ENCODE results near the gene CACNB2. TPM values are rescaled to one million over a fixed set of nuclear protein-coding genes. Genes with fewer than 3 reads are reported as not detected.

The CACNB2 gene
- 1.2 TPM for polyA plus RNA-seq (ENCODE audit: insufficient read length)

DNA sequence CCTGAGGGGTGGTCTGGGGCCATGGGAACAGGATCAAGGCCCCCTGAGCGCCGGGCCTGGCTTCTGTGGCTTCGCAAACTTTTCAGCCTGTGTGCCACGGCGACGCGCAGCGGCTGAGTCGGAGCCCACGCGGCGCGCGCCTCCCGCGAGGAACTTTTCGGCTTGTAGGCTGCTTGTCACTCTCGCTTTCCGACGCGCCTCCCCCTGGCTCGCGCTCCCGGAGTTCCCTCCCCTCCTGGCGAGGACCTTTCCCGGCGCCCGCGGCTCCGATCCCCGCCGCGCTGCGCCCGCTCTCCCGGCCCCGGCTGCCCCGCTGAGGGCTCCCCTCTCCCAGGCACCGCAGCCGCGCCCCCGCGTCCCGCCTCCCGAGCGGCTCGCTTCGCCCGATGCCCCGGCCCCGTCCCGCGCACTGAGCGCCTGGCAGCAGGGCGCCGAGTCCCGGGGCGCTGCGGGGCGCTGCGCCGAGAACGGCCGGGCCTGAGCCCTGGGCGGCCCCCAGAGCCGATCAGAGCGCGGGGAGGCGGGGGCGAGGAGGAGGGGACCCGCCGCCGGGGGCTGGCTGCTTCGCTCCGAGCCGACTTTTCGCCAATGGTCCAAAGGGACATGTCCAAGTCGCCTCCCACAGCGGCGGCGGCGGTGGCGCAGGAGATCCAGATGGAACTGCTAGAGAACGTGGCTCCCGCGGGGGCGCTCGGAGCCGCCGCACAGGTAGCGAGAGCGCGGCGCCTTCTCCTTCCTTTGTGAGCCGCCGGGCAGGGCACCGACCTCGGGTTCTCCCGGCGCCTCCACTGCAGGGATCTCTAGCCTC is at the start of gene CACNB2:
CACNB2 (plus strand) TSS at position 276 of the 808 bp plus-strand sequence.
- DNase-seq: peak; percentile 84

- DNase-seq: no peak
Observed at GRCh38 chr10:18094332-18094731, 45.9 kb upstream of the CACNB2 start.

DNA sequence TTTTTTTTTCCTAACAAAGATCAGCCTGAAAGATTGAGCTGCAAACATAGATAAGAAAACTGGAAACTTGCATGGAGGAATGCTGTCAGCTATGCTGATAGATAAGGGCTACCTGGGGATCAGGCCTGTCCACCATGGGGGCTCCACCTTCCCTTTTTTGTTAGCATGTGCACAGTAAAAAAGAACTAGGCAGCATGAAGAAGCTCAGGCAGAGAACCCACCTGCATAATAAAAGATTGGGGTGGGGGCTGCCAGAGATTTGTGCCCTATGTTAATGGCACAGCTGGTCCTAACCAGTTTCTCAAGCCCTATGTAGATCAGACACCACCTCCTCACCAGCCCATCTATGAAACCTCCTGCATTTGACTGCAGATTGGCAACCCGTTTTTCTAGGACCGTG is 45.4 kb upstream of the CACNB2 start:
- no peak for DNase-seq

GRCh38 chr10:18097524-18097923 is 42.7 kb upstream of the CACNB2 start:
- DNase-seq: no peak

DNA sequence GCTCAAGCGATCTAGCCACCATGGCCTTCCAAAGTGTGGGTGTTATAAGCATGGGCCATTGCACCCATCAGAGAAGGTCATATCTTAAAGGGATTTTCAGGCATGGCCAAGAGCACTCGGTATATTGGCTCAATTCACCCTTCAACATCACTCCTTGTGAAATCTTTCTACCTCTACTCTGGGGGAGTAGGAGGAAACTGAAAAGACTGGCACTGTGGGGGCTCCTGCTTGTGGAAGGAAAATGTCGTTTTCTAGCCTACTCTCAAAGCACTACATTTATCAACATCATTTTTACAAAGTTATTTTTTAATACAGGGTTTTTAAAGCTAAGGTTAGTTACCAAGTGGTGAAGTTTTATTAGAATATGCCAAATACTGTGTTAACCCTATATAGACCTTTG is 42.0 kb upstream of the CACNB2 start:
- no peak for DNase-seq

DNA sequence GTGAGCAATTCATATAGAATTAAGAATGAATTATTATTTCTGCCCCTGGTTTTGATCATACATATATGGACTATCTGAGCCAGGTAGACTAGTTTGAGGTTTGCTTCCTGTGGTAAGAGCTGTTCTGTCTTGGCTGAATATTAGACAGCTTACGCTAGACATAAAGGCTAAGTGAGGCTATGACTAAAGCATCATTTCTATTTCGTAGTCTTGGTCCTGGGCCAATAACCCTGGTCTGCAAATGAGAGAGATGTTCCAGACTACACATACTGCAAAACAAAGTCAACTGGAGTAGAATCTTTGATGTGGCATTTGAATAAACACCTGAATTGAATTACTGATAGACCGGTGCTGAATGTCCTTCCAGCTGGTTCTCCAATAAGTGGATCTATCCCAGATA is 40.8 kb upstream of the CACNB2 start:
- DNase-seq: no peak

GRCh38 chr10:18100669-18101068 is 39.6 kb upstream of the CACNB2 start:
- no peak for DNase-seq

DNA sequence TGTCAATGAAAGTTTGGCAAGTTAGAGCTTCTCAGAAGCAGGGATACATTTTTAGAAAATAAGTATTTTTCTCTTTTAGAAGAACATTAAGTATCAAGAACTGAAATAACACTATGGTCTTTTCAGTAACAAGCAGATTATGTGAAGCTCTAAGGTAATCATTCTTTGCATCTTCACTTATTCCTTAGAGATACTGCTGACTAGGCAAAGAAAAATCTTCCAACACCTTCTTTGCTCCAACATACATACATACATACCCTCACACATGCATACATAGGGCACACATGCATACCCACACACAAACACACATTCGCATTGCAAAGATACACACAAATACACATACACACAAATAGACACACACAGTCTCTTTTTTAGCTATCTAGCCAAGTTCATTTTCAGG is 37.8 kb upstream of the CACNB2 start:
- DNase-seq: no peak

DNA sequence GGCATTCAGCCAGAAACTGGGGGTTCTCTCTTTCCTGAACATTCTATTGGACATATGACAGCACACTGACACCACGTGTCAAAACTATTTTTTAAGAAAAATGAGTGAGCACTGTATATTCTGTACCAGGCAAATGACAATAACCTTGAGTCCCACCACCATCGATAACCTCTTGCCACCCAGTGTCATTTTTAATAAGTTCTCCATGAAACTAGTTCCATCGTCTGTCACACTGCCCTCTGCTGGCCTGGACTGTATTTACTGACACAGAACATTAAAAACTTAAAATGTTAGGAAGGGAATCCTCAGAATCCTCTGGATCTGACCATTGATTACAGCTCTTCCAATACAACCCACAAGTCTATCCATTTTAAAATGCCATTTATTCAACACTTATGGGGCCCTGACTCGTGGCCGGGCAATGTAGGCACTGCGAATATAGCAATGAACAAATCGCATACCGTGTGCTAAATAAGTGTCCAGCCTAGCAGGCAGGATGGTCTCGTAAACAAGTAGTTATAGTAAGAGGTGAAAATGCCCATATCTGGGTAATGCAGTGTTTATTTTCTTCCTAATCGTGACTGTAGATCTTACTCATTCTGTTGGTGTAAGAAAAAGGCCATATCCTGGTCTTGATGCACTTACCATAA is 35.9 kb upstream of the CACNB2 start:
- peak; percentile 25 for DNase-seq

- DNase-seq: no peak
Observed at GRCh38 chr10:18109341-18109870, 30.8 kb upstream of the CACNB2 start.

DNA sequence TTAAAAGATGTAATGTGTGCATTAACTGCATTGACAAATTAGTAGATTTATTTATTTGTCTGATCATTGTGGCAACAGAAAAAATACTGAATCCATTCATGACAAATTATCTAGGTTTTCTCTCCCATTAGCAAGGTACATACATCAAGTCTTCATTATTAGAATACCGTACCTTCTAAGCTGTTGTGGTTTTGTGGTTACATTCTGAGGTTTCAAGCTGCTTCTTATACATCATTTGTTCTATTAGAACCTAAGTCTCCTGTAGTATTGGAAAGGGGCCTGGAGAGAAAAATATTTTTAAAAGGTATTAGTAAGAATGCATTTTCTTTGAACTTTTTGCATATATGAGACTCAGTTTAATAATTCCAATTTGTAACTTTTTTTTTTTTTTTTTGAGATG is 26.3 kb upstream of the CACNB2 start:
- DNase-seq: no peak

- no peak for DNase-seq
Observed at GRCh38 chr10:18117276-18117675, 22.9 kb upstream of the CACNB2 start.

GRCh38 chr10:18122753-18123152 is 17.5 kb upstream of the CACNB2 start:
- no peak for DNase-seq

DNA sequence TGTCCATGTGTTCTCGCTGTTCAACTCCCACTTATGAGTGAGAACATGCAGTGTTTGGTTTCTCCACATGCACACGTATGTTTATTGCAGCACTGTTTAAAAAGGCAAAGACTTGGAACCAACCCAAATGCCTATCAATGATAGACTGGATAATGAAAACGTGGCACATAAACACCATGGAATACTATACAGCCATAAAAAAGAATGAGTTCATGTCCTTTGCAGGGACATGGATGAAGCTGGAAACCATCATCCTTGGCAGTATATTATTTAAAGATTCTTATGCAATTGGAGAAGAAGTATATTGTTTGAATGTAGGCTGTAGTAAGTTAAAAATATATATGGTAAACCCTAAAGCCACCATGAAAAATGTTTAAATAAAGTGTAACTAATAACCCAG is 7.2 kb upstream of the CACNB2 start:
- no peak for DNase-seq

GRCh38 chr10:18134509-18134908 is 5.7 kb upstream of the CACNB2 start:
- no peak for DNase-seq

DNA sequence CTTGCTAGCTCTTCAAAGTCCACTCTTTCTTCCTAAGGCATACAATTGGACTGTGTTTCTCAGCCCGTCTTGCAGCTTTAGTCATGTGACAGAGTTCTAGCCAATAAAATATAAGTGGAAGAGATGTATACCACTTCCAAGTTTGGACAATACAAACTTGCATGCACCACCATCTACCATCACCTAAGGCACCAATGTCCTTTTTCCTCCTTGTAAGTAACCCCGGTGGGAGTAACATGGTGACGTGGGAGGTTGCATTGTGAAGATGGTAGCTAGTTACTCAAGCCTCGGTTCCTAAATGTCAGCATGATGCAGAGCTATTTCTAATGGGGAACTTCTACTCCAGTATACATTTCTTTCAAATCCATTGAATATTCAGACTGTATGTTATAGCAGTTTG is 5.3 kb upstream of the CACNB2 start:
- DNase-seq: no peak

- no peak for DNase-seq
Observed at GRCh38 chr10:18136073-18136791, 4.0 kb upstream of the CACNB2 start.

- DNase-seq: no peak
Observed at GRCh38 chr10:18137111-18137510, 3.1 kb upstream of the CACNB2 start.

DNA sequence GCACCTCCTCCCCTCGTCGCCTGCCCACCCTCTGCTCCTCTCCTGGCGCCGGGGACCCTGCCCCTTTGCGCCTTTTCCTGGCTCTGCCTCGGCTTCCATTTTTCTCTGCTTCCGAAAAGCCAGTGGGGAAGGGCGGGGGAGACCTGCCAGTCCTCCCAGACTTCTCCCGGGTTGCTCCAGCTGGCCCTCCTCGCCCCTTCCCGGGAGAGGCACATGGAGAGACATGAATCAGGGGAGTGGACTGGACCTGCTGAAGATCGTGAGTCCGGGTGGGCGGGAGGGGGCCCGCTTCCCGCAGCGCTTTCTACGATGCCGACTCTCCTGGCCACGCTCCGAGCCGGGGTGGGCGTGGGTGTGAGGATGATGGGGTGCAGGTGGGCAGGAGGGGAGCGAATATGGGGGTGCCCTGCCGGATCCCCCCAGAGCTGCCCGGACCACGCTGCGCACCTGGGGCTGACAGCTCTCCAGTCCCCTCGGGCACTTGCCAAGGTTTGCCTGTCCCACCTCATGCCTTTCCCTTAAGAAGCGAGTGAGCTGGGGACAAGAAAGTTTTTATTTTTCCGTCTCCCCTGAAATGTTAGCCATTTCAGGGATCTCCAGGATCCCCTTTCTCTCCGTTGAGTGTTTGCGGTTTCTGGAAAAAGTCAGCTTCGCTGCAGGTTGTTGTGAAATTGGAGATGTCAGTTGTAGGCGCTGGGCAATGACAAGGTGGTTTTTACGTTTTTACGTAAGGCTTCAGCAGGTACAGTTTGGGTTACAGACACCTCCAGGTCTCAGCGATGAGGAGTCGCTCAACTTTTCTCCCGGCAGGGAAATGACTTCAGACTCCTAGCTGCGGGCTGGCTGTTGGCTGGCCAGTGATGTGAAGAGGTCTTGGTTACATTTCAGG is 977 bp downstream of the CACNB2 start:
- DNase-seq: no peak

- no peak for DNase-seq
Observed at GRCh38 chr10:18142151-18142550, 1.9 kb downstream of the CACNB2 start.

- DNase-seq: no peak
Observed at GRCh38 chr10:18144396-18144795, 4.2 kb downstream of the CACNB2 start.

- DNase-seq: no peak
Observed at GRCh38 chr10:18144928-18145327, 4.7 kb downstream of the CACNB2 start.
